ENCODE results near the gene ADGRG3. TPM values are rescaled to one million over a fixed set of nuclear protein-coding genes. Genes with fewer than 3 reads are reported as not detected.
A peak's percentile ranks its signal among the peaks of the same experiment; 100 is the strongest.

Gene ADGRG3
- total RNA-seq, 4 donors from 2014 or later, result 3.8 to 14.2 (median 8.2) TPM

- H3K36me3 ChIP-seq, result no peaks in the 10 kb centered on the region
- peak overlapping the region; percentile 41 to 78 (median 56) for H3K27ac ChIP-seq
- WGBS, 2 donors, result 0% methylated on average over 34 to 36 of the region's 45 CpGs
- H3K9me3 ChIP-seq, result no peaks in the 10 kb centered on the region
- peaks cover 20 to 21% of the 10 kb centered on the region in 2 donors for H3K4me1 ChIP-seq
- intact Hi-C loops (cut with DNase I), result no loop called here
- no peaks in the 10 kb centered on the region for H3K27me3 ChIP-seq
- TF ChIP-seq CTCF (IDR thresholded peaks at IDR 0.05), result no peak
- peak in 1 of 2 donors; percentile 68 for TF ChIP-seq POLR2A (IDR thresholded peaks at IDR 0.05)
- H3K4me3 ChIP-seq (replicated peaks in 1 of 3), result peak overlapping the region; percentile 52 to 59 (median 58)
- DNase-seq, result peak; percentile 99
Observed at GRCh38 chr16:57734925-57735754, 67.0 kb downstream of the ADGRG3 start.

- Histone ChIP-seq H3K36me3 (no peaks in the 10 kb centered on the region), H3K4me1 (peaks cover 20 to 21% of the 10 kb centered on the region in 2 donors), H3K27me3 (no peaks in the 10 kb centered on the region), H3K27ac (peak within 1 kb of the TSS; percentile 56 to 78 (median 59)), H3K9me3 (no peaks in the 10 kb centered on the region), H3K4me3 (replicated peaks in 1 of 3) (peak within 1 kb of the TSS; percentile 52 to 59 (median 58))
- TF ChIP-seq POLR2A (IDR thresholded peaks at IDR 0.05), result peak in 1 of 2 donors; percentile 6
- no peak for TF ChIP-seq CTCF (IDR thresholded peaks at IDR 0.05)
- WGBS, 2 donors, result 1 to 2% methylated on average over 31 to 35 of the region's 35 CpGs
- intact Hi-C loops (cut with DNase I), result no loop called here
- DNase-seq, result no peak
Observed at GRCh38 chr16:57735755-57736418, 67.8 kb downstream of the ADGRG3 start, which contains the start of gene KATNB1. TSS of gene KATNB1 (plus strand) at chr16:57735770. CDS start at chr16:57737244, 1,474 bp downstream.

GRCh38 chr16:57736419-57737351, 68.6 kb downstream of the ADGRG3 start:
- H3K4me3 ChIP-seq (replicated peaks in 1 of 3), result peak overlapping the region in 2 of 3 donors; percentile 51 to 59
- H3K36me3 ChIP-seq, result no peaks in the 10 kb centered on the region
- TF ChIP-seq CTCF (IDR thresholded peaks at IDR 0.05) (peak in 1 of 6 experiments; percentile 44), POLR2A (IDR thresholded peaks at IDR 0.05) (peak in 1 of 2 donors; percentile 21)
- intact Hi-C loops (cut with DNase I), result no loop called here
- 16 to 18% methylated on average over 18 to 21 of the region's 23 CpGs for WGBS, 2 donors
- no peaks in the 10 kb centered on the region for H3K9me3 ChIP-seq
- peak; percentile 72 to 74 for DNase-seq
- peak overlapping the region; percentile 13 to 64 (median 59) for H3K27ac ChIP-seq
- no peaks in the 10 kb centered on the region for H3K27me3 ChIP-seq
- peaks cover 20 to 21% of the 10 kb centered on the region in 2 donors for H3K4me1 ChIP-seq

- WGBS, 2 donors, result 94 to 96% methylated on average over 6 to 7 of the region's 7 CpGs
- intact Hi-C loops (cut with DNase I), result no loop called here
Observed at GRCh38 chr16:57738844-57739243, 70.7 kb downstream of the ADGRG3 start.

More at GRCh38 chr16:57738844-57739243, 70.7 kb downstream of the ADGRG3 start:
- H3K4me1 ChIP-seq, result peaks cover 20 to 21% of the 10 kb centered on the region in 2 donors
- H3K9me3 ChIP-seq, result no peaks in the 10 kb centered on the region
- no peak overlapping the region for H3K4me3 ChIP-seq (replicated peaks in 1 of 3)
- no peaks in the 10 kb centered on the region for H3K27me3 ChIP-seq
- no peak overlapping the region for H3K27ac ChIP-seq
- TF ChIP-seq CTCF (IDR thresholded peaks at IDR 0.05) (no peak), POLR2A (IDR thresholded peaks at IDR 0.05) (no peak)
- H3K36me3 ChIP-seq, result peaks cover 0 to 3% of the 10 kb centered on the region in 2 donors
- no peak for DNase-seq

Other genes with a start within 250 kb of the ADGRG3 start
- gene CIAPIN1, start 220.9 kb upstream of the ADGRG3 start, total RNA-seq, result 10 to 100 TPM; 29.2 to 41.2 (median 35.5) TPM
- gene COQ9, start 220.8 kb upstream of the ADGRG3 start, total RNA-seq, result 100 to 1,000 TPM in 1 of 4 donors, 10 to 100 TPM in 3; 41.8 to 112 (median 76.1) TPM
- 100 to 1,000 TPM; 126 to 212 (median 174) TPM for gene POLR2C, start 205.6 kb upstream of the ADGRG3 start, total RNA-seq
- 10 to 100 TPM in 2 of 4 donors, 1 to 10 TPM in 2; 9.1 to 27.3 (median 13.3) TPM for gene DOK4, start 181.8 kb upstream of the ADGRG3 start, total RNA-seq
- 10 to 100 TPM; 13.1 to 34.9 (median 18.9) TPM for gene CCDC102A, start 131.7 kb upstream of the ADGRG3 start, total RNA-seq
- gene ADGRG5, start 125.7 kb upstream of the ADGRG3 start, total RNA-seq, result under 1 TPM; 0.22 to 0.63 (median 0.33) TPM
- gene ADGRG1, start 39.7 kb upstream of the ADGRG3 start, total RNA-seq, result 100 to 1,000 TPM; 120 to 295 (median 239) TPM
- gene DRC7, start 26.5 kb downstream of the ADGRG3 start, total RNA-seq, result 1 to 10 TPM in 1 of 4 donors, under 1 TPM in 1, not detected in 2; 0.22 to 7.1 TPM
- 10 to 100 TPM; 11.4 to 27.6 (median 26.1) TPM for gene KATNB1, start 67.5 kb downstream of the ADGRG3 start, total RNA-seq
- 100 to 1,000 TPM in 3 of 4 donors, 10 to 100 TPM in 1; 88.8 to 153 (median 132) TPM for gene KIFC3, start 134.2 kb downstream of the ADGRG3 start, total RNA-seq

All from thyroid gland (tissue), 4 donors.